Endodermal cell (in vitro differentiated cells): ENCODE data around the gene AUTS2. TPM values are rescaled to one million over a fixed set of nuclear protein-coding genes. Genes with fewer than 3 reads are reported as not detected.

Source experiments
- DNase-seq: peaks from one replicate; pipeline ENCODE4 v3.0.0-alpha.2; 2017
- H3K27ac ChIP-seq: 2 replicates; pipeline ENCODE4 v1.5.1; 2013; ENCODE audit warnings: mild to moderate bottlenecking, low read depth, low read length, moderate library complexity
- H3K27me3 ChIP-seq: 2 replicates; pipeline ENCODE4 v1.6.1; 2013; ENCODE audit warnings: mild to moderate bottlenecking, low read length, moderate library complexity; ENCODE audit not compliant: insufficient read depth, control insufficient read depth, poor library complexity, severe bottlenecking
- H3K36me3 ChIP-seq: 2 replicates; pipeline ENCODE4 v1.7.0; 2013; ENCODE audit warnings: mild to moderate bottlenecking, low read length, moderate library complexity; ENCODE audit not compliant: control insufficient read depth, insufficient read depth
- H3K4me1 ChIP-seq: one replicate; pipeline ENCODE4 v1.7.0; 2013; ENCODE audit warnings: low read length; ENCODE audit not compliant: control insufficient read depth, insufficient read depth
- H3K4me3 ChIP-seq: 2 replicates; pipeline ENCODE4 v1.5.1; 2013; ENCODE audit warnings: mild to moderate bottlenecking, low read length, moderate library complexity
- H3K9ac ChIP-seq: 2 replicates; pipeline ENCODE4 v1.6.1; 2013; ENCODE audit warnings: mild to moderate bottlenecking, low read length, moderate library complexity; ENCODE audit not compliant: poor library complexity, severe bottlenecking; ENCODE audit errors: extremely low read depth
- H3K9me3 ChIP-seq: 2 replicates; pipeline ENCODE4 v1.6.1; 2013; ENCODE audit warnings: mild to moderate bottlenecking, low read length, moderate library complexity; ENCODE audit not compliant: control insufficient read depth
- H3K27ac Mint-ChIP-seq: 2 replicates; pipeline ENCODE4 v1.8.0; 2020; ENCODE audit warnings: mixed read lengths
- H3K27me3 Mint-ChIP-seq: 2 replicates; pipeline ENCODE4 v1.8.0; 2021; ENCODE audit warnings: mild to moderate bottlenecking, mixed read lengths; ENCODE audit not compliant: insufficient read depth
- H3K36me3 Mint-ChIP-seq: 2 replicates; pipeline ENCODE4 v1.8.0; 2020; ENCODE audit warnings: low read depth, mixed read lengths
- H3K4me1 Mint-ChIP-seq: 2 replicates; pipeline ENCODE4 v1.8.0; 2020; ENCODE audit warnings: mixed read lengths
- H3K4me3 Mint-ChIP-seq: 2 replicates; pipeline ENCODE4 v1.8.0; 2020; ENCODE audit warnings: mild to moderate bottlenecking, moderate library complexity, mixed read lengths
- H3K9me3 Mint-ChIP-seq: 2 replicates; pipeline ENCODE4 v1.8.0; 2020; ENCODE audit warnings: mild to moderate bottlenecking, mixed read lengths
- WGBS, 2 experiments: methylation state at CpG; one replicate each; pipeline versions ENCODE4 v1.1.5 to v1.1.7; 2013; ENCODE audit warnings: missing lambda C conversion rate in 2 of 2, mixed read lengths in 1 of 2; ENCODE audit not compliant: insufficient coverage in 1 of 2, insufficient read length in 1 of 2; 5-methylcytosine and 5-hydroxymethylcytosine counted together
- total RNA-seq, 2 donors: library from RNA; stranded (reverse); fragmentation: NEBNext Ultra II Directional in 1 of 2; extraction: Animal tissue kit (Norgen Biotek cat#: 25700) in 1 of 2; gene quantifications; 2 replicates in 1 of 2; 3 replicates in 1 of 2; pipeline ENCODE4 v1.2.1, GENCODE V29; 2021
- TF ChIP-seq, protein P1 (sequence below): fragments of 200-600 bp; sonication (generic); conservative IDR thresholded peaks from 2 replicates; pipeline ENCODE4 v1.5.0; 2021; ENCODE audit warnings: antibody characterized with exemption, mild to moderate bottlenecking

The AUTS2 gene
- total RNA-seq, 2 donors from 2014 or later, result 76.8 to 106 TPM

DNA sequence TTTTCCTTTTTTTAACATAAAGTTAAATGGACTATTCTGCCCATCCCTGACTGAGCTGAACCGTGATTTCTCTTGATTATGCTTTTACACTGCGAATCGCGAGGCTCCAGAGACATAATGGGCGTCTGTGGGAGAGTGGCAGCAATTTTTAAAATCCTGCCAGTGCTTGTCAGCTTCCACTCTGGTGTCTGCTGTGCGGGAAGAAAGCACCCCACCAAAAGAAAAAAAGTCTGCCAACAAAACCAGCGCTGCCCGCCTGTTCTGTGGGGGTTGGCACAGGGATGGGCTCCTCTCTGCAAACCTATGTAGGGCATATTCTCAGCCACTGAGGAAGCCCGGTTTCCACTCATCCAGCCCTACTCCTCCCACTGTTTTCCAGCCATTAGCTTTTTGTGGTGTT, 941.3 kb downstream of the AUTS2 start:
- Histone ChIP-seq H3K9me3 (no peaks in the 10 kb centered on the region), H3K4me3 (no peak overlapping the region), H3K4me1 (peaks cover 5% of the 10 kb centered on the region), H3K9ac (no peak overlapping the region), H3K27me3 (peaks cover 11% of the 10 kb centered on the region), H3K36me3 (no peaks in the 10 kb centered on the region), H3K27ac (no peak overlapping the region)
- TF ChIP-seq, protein P1, sequence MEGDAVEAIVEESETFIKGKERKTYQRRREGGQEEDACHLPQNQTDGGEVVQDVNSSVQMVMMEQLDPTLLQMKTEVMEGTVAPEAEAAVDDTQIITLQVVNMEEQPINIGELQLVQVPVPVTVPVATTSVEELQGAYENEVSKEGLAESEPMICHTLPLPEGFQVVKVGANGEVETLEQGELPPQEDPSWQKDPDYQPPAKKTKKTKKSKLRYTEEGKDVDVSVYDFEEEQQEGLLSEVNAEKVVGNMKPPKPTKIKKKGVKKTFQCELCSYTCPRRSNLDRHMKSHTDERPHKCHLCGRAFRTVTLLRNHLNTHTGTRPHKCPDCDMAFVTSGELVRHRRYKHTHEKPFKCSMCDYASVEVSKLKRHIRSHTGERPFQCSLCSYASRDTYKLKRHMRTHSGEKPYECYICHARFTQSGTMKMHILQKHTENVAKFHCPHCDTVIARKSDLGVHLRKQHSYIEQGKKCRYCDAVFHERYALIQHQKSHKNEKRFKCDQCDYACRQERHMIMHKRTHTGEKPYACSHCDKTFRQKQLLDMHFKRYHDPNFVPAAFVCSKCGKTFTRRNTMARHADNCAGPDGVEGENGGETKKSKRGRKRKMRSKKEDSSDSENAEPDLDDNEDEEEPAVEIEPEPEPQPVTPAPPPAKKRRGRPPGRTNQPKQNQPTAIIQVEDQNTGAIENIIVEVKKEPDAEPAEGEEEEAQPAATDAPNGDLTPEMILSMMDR, result no peak
- Mint-ChIP-seq H3K27ac (no peak overlapping the region), H3K9me3 (no peaks in the 10 kb centered on the region), H3K27me3 (peaks cover 70% of the 10 kb centered on the region), H3K4me1 (peaks cover 16% of the 10 kb centered on the region), H3K36me3 (no peaks in the 10 kb centered on the region), H3K4me3 (no peak overlapping the region)
- 96 to 98% methylated on average over 5 to 9 of the region's 9 CpGs for WGBS, 2 experiments
- DNase-seq, result no peak

GRCh38 chr7:70540641-70541040, 942.4 kb downstream of the AUTS2 start:
- Mint-ChIP-seq H3K4me1 (peaks cover 16% of the 10 kb centered on the region), H3K4me3 (no peak overlapping the region), H3K36me3 (no peaks in the 10 kb centered on the region), H3K9me3 (no peaks in the 10 kb centered on the region), H3K27ac (no peak overlapping the region), H3K27me3 (peaks cover 74% of the 10 kb centered on the region)
- Histone ChIP-seq H3K27ac (no peak overlapping the region), H3K36me3 (no peaks in the 10 kb centered on the region), H3K9me3 (no peaks in the 10 kb centered on the region), H3K27me3 (peaks cover 11% of the 10 kb centered on the region), H3K4me3 (no peak overlapping the region), H3K9ac (no peak overlapping the region), H3K4me1 (peaks cover 5% of the 10 kb centered on the region)
- 48 to 50% methylated on average over 1 of the region's 1 CpG for WGBS, 2 experiments
- TF ChIP-seq, protein P1, result no peak
- DNase-seq, result no peak

DNA sequence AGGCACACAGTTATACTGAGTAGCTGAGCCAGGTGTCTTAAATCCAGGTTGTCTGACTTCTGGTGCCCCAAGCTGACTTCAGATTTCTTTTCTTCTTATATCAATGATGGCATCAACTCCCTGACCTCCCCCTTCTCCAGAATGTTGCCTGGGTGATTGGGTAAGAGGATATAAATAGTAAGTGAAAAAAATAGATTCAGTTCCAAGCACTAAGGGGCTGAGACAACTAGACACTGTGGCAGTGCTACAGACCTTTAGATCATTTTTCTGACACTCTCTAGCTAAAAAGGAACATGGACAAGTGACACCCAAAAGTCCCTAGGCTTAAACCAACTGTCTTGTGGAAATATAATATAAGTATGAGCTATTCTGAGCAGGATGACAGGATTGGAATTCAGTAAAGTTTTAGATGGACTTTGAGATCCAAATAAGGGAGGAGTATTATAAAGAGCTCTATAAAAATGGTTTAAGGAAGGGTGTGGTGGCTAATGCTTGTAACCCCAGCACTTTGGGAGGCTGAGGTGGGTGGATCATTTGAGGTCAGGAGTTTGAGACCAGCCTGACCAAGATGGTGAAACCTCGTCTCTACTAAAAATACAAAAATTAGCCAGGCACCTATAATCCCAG, 944.6 kb downstream of the AUTS2 start:
- peaks cover 5% of the 10 kb centered on the region for H3K4me1 ChIP-seq
- no peak overlapping the region for H3K27ac ChIP-seq
- Mint-ChIP-seq H3K27me3 (peaks cover 74% of the 10 kb centered on the region), H3K36me3 (peaks cover 8% of the 10 kb centered on the region), H3K4me3 (no peak overlapping the region), H3K27ac (no peak overlapping the region), H3K4me1 (peaks cover 16% of the 10 kb centered on the region), H3K9me3 (peaks cover 10% of the 10 kb centered on the region)
- TF ChIP-seq, protein P1, result no peak
- H3K9me3 ChIP-seq, result no peaks in the 10 kb centered on the region
- DNase-seq, result no peak
- H3K9ac ChIP-seq, result no peak overlapping the region
- no peaks in the 10 kb centered on the region for H3K36me3 ChIP-seq
- peaks cover 11% of the 10 kb centered on the region for H3K27me3 ChIP-seq
- H3K4me3 ChIP-seq, result no peak overlapping the region
- WGBS, 2 experiments, result 100% methylated on average over 1 of the region's 1 CpG; no CpG with 5 or more reads in 1 of the 2 experiments
